GM18873 (cell line): ENCODE results near the gene CDC14B.
"Not testable (repeated sequence)": the region's sequence is repeated elsewhere in the genome, so short reads cannot be mapped to it uniquely, and the experiment has no call there.

Experiments used
- ATAC-seq: cut with Tn5 transposase; IDR thresholded peaks from one replicate; pipeline ENCODE4 v1.9.1; 2021; ENCODE audit warnings: mild to moderate bottlenecking, moderate library complexity, moderate number of reproducible peaks; ENCODE audit not compliant: unreplicated experiment, low FRiP score

CDC14B gene

DNA sequence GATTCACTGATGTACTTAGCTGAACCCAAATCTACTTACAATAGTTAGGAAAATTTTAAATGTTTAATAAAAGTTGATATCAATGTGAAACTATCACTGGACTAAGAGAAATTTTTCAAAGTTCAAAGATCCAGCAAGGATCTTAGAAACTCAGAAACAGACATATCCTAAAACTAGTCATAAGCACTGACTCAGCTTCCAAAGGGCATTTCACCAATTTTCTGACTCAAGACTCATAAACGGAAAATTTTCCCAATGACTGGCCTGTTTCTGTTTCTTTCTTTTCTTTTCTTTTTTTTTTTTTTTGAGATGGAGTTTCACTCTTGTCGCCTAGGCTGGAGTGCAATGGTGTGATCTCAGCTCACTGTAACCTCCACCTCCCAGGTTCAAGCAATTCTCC is 66.6 kb downstream of the CDC14B start:
- ATAC-seq = no peak

DNA sequence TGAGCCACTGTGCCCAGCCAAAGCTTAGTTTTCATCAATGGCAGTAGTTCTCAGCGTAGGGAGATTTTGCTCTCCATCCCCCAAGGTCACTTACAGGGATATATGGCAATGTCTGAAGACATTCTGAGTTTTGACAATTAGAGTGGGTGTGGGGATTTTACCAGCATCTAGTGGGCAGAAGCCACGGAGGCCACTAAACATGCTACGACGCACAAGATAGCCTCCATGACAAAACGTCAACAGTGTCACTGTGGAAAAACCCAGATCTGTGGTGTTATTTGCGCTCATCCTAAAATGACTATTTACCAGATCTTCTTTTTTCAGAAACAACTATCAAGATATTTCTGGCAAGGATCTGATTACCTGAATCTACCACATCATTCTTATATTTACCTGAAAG is 68.2 kb downstream of the CDC14B start:
- ATAC-seq = no peak

DNA sequence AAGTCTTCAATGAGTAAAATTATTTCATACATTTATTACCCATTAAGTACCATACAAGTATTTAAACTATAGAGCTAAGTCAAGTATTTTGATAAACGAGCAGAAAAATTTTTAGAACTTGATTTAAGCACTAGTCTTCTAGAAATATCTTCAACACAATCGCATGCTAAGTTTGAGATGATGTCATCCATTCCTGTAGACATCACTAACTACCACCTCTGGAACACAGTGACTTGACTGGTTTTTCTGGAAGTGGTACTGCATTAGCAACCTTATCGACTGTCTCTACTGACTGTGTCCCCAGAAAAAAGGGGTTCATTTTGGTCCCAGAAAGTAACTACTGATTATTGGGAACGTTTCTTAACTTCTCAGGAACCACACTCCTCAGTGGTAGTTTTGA is 69.0 kb downstream of the CDC14B start:
- no peak for ATAC-seq

DNA sequence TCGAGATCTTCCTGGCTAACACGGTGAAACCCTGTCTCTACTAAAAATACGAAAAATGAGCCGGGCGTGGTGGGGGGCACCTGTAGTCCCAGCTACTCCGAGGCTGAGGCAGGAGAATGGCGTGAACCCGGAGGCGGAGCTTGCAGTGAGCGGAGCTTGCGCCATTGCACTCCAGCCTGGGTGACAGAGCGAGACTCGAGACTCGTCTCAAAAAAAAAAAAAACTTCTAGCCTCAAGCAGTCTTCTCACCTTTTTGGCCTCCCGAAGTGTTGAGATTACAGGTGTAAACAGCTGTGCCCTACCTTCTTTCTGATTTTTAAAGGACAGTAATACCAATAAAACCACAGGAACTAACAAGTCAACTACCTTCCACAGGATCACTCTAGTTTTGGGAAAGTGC is 76.5 kb downstream of the CDC14B start:
- not testable (repeated sequence) for ATAC-seq

DNA sequence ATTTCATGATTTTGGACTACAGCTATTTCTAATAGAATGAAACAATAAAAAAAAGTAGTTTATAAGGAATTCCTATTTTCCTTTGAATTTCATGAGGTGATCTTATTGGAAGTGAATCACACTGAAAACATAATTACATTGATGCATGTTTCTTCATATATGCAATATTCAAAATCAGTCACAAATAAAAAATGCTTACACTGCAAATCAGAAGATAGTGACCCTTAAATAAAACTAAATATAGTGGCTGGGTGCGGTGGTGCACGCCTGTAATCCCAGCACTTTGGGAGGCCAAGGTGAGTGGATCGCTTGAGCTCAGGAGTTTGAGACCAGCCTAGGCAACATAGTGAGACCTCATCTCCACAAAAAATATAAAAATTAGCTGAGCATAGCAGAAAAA is 79.5 kb downstream of the CDC14B start:
- ATAC-seq = no peak

DNA sequence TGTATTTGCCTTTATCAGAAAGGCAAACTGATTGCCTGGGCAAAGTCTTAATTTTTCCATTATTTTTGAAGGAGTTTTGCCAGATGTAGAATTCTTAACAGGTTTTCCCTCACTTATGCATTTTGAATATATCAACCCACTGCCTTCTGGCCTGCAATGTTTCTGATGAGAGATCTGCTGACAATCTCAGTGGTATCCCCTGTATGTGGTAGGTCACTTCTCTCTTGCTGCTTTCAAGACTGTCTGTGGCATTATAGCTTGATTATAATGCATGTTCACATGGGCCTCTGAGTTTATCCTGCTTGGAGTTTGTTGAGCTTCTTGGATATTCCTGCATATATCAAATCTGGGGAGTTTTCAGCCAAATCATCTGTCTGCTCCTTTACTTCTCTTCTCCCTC is 87.5 kb downstream of the CDC14B start:
- ATAC-seq = no peak

DNA sequence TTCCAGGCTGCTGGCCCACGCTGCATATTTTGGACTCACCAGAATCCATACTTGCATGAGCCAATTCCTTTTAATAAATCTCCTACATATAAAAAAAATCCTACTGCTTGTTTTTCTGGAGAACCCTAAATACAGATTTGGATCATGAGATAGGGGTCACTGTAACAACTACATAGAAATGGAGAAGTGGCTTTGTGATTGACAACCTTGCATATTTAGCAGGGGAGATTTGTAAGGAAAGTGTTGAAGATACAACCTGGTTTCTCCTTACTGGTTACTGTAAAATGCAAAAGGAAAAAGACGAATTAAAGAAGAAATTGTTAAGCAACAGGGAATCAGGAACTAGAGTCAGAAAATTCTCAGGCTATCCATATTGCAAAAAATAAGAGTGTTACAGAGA is 94.9 kb downstream of the CDC14B start:
- ATAC-seq = no peak

DNA sequence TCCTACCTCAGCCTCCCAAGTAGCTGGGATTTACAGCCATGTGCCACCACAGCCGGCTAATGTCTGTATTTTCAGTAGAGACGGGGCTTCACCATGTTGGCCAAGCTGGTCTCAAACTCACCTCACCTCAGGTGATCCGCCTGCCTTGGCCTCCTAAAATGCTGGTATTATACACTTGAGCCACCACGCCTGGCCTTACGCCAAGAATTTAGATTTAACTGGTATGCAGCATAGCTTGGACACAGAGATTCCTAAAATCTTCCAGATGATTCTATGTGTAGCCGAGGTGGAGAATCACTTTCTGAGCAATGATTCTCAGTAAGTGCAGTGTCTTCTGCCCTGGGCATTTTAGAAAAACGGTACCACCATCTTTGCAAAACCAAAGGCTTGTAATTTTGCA is 95.6 kb downstream of the CDC14B start:
- ATAC-seq = no peak

DNA sequence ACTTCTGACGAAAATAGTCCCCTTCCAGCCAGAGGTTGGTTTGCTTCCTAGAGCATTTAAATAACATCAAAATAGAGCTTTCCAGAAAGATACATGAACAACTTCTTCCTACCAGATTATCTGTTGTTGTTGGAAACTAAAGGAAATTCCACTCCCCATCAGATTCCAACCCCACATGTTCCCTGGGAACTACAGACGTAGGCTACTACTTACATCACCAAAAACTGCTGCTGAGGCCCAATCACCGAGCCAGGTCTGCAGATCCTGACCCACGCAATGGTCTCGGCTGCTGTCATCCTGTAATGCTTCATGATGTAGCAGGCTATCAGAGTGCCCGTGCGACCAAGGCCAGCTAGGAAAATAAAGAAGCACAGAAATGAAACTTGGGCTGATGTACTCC is 96.3 kb downstream of the CDC14B start:
- no peak for ATAC-seq

DNA sequence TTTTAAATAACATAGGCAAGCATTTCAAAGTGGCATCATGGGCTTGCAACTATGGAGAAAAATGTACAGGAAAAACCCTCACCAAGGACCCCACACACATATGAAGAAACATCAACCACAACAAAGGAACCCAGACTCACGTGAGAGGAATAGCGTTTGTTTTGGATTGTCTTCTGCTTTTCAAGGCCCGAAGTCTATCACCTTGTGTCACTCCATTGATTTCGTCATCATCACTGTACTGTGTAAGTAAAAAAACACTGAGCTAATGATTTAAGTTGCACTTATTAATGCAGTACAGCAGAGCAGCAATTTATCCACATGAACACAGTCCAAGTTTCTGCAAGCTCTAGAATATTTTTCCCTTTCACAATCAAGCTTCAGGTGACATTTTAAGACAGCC is 97.3 kb downstream of the CDC14B start:
- no peak for ATAC-seq

DNA sequence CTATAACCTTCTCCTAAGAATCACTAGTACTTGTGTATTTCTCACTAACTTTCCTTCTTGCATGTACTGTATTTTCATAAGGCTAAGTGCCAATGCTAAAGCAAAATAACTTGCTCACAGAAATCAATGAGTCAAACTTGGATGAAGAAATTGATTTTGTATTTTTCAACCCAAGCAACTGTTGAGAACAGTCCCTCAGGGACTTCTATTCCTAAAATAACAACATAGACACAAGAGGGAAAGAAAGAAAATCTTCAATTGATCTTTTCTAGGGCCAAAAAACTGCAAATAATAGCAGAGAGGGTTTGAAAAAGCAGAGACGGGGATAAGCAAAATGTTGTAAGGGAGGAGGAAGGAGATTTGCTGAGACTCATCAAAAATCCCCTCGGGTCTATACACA is 99.9 kb downstream of the CDC14B start:
- ATAC-seq = no peak

DNA sequence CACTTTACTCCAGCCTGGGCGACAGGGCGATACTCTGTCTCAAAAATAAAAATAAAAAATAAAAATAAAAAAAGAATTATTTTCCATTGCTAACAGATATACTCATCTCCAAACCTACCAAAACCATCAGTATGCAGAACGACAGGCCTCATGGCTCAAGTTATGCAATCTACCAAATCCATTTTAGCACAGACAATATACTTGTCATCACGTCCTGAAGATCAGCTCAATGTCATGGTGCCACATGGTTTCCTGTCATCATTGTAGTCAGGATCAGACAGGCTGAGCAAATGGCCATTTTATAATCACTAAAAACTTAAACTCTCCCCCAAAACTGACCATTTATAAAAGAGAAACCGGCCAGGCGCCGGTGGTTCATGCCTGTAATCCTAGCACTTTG is 100.5 kb downstream of the CDC14B start:
- no peak for ATAC-seq

DNA sequence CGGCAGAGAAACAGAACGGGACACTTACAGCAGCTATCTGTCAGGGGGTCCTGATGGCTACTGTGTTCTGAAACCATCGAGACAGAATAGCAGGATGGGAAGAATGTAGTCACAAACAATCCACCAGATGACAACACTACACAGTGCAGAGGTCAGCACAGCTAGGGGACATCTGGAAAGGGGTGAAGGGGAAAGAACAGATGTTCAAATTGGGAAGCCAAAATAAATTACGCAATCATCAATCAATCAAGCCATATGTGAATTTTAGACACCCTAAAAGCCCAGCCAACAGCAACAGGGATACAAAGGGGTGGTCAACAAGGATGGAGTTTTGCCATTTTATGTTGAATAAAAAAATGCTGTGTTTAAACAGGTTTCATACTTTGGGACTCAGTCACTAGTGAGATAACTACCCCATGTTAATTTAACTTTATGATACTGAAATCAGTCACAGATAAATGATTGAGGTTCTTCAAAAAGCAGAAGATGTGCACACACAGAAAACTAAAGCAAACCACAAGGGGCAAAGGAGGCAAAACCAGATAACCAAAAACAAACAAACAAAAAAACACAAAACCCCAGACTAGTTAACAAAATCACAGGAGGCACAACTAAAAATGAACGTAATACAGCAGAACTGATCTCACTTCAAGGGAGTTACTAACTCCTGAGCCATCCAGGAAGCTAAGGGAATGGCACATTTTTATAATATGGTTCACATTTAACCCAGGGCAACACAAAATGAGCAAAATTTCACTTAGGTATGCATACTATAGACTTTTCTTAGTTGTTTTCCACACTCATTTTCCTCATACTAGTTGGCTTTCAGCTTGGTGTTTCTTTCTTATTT is 103.8 kb downstream of the CDC14B start:
- no peak for ATAC-seq

DNA sequence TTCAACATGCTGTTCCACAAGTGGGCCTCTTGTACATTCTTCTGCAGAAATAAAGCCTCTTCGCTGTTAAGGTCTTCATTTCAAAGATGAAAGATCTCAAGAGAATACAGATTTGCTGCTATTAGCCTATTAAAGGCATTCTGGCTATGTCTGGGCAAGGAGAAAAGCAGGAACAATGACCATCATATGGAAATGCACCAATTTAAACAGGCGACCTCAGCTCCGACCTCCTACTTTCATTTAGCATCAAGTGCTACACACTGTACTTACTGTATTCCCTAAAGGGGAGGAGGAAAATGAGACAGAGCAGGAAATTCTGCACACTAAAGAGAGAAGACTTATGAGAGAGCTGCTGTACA is 104.9 kb downstream of the CDC14B start:
- no peak for ATAC-seq

DNA sequence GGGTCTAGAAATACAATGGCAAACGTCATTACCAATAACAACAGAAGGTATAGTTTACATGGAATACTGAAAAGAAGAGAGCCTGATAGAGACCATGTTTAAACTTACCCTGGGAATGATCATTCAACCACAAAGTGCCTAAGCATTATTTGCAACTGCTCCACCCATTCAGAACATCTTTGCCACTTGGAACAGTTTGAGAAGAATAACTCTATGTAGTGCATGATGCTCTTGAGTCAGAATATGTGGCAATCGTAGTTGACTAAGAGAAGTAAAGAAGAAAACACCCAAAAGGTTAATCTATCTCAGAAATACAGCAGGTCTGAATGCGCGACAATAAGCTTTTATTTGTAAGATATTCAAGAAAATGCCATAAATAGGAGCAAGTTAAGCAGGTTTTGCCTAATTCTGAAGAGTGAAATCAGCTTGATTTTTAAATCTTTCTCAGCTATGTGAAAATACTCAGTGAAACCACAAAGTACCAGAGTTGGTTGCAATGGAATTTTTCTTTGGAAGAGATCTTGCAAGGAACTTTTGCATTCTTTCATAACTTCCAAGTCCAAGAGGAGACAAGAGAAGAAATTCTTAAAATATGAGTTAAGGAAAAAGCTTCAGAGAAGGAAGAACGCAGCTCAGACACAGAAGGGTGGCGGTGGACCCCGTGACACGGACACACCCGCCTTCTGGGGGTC is 105.4 kb downstream of the CDC14B start:
- no peak for ATAC-seq

DNA sequence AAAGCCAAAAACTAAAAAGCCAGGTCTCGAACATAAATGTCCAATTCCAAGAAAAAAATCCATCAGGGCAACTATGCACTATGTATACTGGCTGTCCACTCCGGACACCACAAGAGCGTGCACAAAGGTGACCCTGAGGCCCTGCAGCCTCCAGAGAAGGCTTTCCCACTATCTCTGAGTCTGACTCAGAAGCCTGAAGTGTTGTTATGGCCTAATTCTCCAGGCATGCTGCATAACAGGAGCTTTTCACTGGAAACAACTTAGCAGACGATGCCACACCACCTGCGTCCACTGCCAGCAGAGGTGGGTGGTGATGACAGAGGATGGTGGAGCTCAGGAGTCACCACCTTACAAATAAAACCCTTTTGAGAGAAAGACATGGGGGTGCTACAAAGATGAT is 106.0 kb downstream of the CDC14B start:
- ATAC-seq = no peak

DNA sequence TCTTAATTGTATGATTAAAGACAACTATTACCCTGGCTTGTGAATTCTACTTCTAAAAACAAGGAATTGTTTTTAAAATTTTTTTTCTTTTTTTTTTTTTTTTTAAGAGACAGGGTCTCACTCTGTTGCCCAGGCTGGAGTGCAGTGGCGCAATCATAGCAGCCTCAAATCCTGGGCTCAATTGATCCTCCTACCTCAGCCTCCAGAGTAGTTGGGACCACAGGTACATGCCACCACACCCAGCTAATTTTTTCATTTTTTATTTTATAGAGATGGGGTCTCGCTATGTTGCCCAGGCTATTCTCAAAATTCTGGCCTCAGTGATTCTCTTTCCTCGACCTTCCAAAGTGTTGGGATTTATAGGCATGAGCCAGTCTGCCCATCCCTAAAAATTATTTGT is 107.4 kb downstream of the CDC14B start:
- ATAC-seq = no peak

DNA sequence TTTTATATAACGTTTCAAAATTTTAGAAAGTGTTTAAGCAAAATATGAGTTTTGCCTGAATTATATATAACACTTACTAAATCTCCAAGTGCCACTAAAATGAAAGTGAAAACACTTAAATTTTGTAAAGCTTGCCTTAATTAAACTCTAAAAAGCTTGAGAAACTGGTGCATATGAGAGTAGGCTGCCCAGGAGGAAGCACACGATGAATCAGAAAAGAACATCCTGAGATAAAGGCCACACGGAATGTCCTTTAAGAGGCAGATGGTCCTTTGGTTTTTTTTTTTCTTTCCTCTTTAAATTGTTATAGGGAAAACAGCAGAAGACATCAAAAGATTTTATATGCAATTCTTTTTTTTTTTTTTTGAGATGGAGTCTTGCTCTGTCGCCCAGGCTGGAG is 109.4 kb downstream of the CDC14B start:
- no peak for ATAC-seq

DNA sequence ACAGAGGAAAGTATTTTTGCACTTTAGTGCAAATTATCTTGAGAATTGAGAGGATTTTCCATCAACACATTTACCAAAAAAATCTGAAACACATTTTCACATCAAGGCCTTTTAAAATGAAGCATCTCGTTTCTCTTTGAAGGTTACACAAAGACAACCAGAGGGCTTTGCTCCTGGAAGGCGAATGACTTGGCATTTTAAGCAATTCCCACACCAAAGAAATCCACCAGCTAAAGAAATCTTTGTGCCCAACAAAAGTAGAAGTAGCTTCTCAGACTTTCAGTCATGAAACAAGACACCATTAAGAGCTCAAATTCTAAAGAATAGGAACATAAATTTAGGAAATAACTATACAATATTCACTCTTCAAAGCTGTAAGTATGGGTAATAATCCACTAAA is 109.8 kb downstream of the CDC14B start:
- ATAC-seq = no peak

DNA sequence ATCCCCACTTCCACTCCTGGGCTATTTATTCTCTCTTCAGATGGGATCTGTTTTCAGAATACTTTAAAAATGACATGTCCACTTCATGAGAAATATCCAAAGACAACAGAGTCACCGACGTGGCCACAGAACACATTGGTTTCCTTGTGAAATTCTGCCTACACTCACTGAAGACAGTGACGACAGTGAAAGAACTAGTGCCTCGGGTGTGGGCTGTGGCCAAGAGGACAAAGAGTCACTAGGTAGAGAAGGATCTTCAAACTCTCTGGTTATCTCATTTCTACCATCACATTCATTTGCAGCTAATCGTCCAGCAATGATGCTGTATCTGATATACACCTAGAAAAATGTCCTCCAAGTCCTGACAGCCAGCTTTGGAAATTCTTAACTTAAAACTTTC is 110.6 kb downstream of the CDC14B start:
- ATAC-seq = no peak

DNA sequence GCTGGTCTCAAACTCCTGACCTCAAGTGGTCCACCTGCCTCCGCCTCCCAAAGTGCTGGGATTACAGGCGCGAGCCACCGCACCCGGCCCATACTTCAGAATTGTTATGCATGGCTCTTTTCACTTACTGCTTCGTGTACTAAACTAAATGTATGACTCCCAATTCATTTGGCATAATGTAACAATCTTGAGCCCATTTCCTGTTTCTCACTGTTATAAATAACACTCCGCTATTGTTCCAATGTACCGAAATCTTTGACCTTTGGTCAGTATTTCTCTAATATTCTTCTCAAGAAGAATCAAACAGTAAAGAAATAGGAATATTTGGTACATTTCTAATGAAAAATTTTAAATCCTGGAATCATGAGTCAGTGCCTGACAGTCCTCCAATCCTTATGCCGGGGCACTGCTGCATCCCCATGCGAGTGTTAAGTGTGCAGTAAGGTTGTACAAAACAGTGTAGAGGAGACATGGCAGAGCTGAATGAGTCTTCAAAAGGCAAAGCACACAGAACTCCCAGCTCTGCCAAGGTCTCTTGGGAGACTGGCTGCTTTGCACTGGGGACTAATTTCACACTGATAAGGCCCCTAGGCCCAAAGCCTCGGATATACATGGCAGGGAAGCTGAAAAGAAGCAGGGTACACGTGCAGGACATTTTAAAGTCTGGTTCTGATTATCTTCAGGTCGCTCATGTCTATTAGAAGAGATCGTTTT is 111.3 kb downstream of the CDC14B start:
- no peak for ATAC-seq
